GM12891 (cell line): ENCODE data around the gene ZNF443.

Experiments
- PAX5 ChIP-seq: IDR thresholded peaks from 2 replicates; pipeline ENCODE4 v1.6.1; 2011; ENCODE audit warnings: low read length, moderate library complexity, mild to moderate bottlenecking; ENCODE audit not compliant: insufficient read depth, severe bottlenecking
- POLR2A ChIP-seq: IDR thresholded peaks from 2 replicates; pipeline ENCODE4 v1.6.1; 2011; ENCODE audit warnings: low read depth, low read length, control low read depth
- POLR2AphosphoS5 ChIP-seq: IDR thresholded peaks from 2 replicates; pipeline ENCODE4 v1.6.1; 2011; ENCODE audit warnings: low read depth, low read length, control low read depth
- POU2F2 ChIP-seq: IDR thresholded peaks from 2 replicates; pipeline ENCODE4 v1.6.1; 2011; ENCODE audit warnings: low read depth, mild to moderate bottlenecking, control low read depth, low read length, moderate library complexity

DNA sequence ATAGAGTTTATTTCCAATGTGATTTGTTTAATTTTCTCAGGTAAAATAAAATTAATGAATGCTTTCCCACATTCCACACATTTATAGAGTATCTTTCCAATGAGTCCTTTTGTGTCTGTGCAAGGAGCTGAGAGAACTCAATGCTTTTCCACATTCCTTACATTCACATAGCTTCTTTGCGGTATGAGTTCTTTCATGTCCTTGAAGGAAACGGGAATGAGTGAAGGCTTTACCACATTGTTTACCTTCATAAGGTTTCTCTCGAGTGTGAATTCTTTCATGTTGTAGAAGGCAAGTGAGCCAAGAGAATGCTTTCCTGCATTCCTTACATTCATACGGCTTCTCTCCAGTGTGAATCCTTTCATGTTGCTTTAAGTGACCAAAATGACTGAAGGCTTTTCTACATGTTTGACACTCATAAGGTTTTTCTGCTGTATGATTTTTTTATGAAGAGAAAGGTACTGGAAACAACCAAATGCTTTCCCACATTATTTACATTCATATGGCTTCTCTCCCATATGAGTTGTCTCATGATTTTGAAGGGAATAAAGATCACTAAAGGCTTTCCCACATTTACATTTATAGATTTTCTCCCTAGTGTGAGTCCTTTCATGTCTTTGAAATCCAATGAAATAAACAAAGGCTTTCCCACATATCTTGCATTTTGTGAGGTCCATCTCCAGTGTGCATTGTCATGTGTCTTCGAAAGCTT lies 60.9 kb downstream of the ZNF443 start:
- TF ChIP-seq POLR2A (no peak), POLR2AphosphoS5 (no peak), PAX5 (no peak), POU2F2 (no peak)
